Upper lobe of left lung (tissue), 4 donors: Measurements from ENCODE around the gene RAX2.
A peak's percentile ranks its signal among the peaks of the same experiment; 100 is the strongest.

Experiments used
- EP300 ChIP-seq, 4 donors: sonication (generic); formaldehyde crosslinking; IDR thresholded peaks; one replicate each; pipeline ENCODE4 v1.5.1; 2017; ENCODE audit warnings: antibody characterized with exemption in 4 of 4, control low read depth in 2 of 4
- POLR2A ChIP-seq, 4 donors: fragments of 450-650 bp; IDR thresholded peaks; one replicate each; pipeline ENCODE4 v1.5.1; 2016 to 2017; ENCODE audit warnings: antibody characterized with exemption in 4 of 4, mild to moderate bottlenecking in 2 of 4
- POLR2AphosphoS5 ChIP-seq, 2 donors: sonication (generic); formaldehyde crosslinking; IDR thresholded peaks; one replicate each; pipeline ENCODE4 v1.5.1; 2017; ENCODE audit warnings: antibody characterized with exemption in 2 of 2
- TF ChIP-seq, protein P1 (sequence below), 6 experiments: fragments of 450-650 bp in 4 of 6; fragments of 200-600 bp in 2 of 6; sonication (generic) in 2 of 6; IDR thresholded peaks; one replicate each; pipeline ENCODE4 v1.5.1; 2016 to 2019; ENCODE audit warnings: antibody characterized with exemption in 6 of 6

DNA sequence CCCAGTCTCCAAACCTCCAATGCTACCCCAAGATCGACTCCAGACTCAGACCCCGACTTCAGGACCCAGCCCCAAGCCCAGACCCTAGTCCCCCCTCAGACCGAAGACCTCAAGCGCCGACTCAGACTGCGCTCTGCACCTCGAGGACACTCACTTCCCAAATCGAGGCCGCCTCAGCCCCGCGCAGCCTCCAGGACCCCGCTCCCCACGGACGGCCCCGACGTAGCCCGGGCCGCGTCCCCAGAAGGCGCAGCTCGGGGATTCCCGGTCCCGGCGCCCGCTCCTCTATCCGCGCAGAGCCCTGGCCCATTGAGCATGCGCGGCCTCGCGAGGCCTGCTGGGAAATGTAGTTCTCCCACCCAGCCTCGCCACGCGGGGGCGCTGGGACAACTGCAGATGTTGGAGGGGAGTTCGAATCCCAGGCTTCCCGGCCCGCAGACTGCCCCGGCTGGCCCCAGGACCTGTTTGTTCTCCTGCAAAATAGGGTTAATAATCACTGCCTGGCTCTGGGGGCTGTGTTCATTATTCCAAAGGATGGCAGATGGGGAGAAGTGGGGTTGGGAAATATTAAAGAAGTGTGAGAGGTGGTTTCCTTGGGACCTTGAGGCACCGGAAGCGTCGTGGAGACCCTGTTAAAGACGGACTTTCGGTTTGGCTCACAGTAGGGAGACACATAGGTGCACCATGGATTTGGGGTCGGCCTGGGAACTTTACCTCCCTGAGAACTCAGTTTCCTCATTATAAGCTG, 10.5 kb downstream of the RAX2 start, which contains the start of gene APBA3:
- TF ChIP-seq, protein P1, sequence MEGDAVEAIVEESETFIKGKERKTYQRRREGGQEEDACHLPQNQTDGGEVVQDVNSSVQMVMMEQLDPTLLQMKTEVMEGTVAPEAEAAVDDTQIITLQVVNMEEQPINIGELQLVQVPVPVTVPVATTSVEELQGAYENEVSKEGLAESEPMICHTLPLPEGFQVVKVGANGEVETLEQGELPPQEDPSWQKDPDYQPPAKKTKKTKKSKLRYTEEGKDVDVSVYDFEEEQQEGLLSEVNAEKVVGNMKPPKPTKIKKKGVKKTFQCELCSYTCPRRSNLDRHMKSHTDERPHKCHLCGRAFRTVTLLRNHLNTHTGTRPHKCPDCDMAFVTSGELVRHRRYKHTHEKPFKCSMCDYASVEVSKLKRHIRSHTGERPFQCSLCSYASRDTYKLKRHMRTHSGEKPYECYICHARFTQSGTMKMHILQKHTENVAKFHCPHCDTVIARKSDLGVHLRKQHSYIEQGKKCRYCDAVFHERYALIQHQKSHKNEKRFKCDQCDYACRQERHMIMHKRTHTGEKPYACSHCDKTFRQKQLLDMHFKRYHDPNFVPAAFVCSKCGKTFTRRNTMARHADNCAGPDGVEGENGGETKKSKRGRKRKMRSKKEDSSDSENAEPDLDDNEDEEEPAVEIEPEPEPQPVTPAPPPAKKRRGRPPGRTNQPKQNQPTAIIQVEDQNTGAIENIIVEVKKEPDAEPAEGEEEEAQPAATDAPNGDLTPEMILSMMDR (IDR thresholded peaks at IDR 0.05): peak; percentile 63 to 91 (median 78)
- TF ChIP-seq POLR2A (IDR thresholded peaks at IDR 0.05) (peak in 2 of 4 donors; percentile 80 to 88), EP300 (IDR thresholded peaks at IDR 0.05) (no peak), POLR2AphosphoS5 (IDR thresholded peaks at IDR 0.05) (peak; percentile 77 to 96)
